MCF 10A (cell line): ENCODE measurements around the gene ST6GALNAC4. TPM values are rescaled to one million over a fixed set of nuclear protein-coding genes. Genes with fewer than 3 reads are reported as not detected.

Experiments used
- BruUV-seq: library from RNA; stranded (reverse); fragments of 400-500 nt; replicated peaks from 2 replicates; lab custom pipeline; 2021; lab: Mats Ljungman, UMichigan
- CTCF ChIA-PET: fragments of 300-600 bp; sonication (Branson Sonifier 250); formaldehyde crosslinking; extraction: SDS; loops from one replicate; lab custom pipeline; 2021; ENCODE audit warnings: antibody characterized with exemption, inconsistent platforms; lab: Yijun Ruan, JAX
- POLR2A ChIA-PET: fragments of 300-600, 350-650 bp; sonication (Branson Sonifier 250); formaldehyde crosslinking; extraction: SDS; loops from one replicate; lab custom pipeline; 2020; ENCODE audit warnings: antibody characterized with exemption, inconsistent platforms; lab: Yijun Ruan, JAX
- DNase-seq: peaks from one replicate; pipeline ENCODE4 v3.0.0-alpha.2; 2018; ENCODE audit not compliant: unreplicated experiment
- H3K27ac Mint-ChIP-seq: one replicate; pipeline ENCODE4 v1.8.0; 2022; ENCODE audit warnings: mild to moderate bottlenecking, low read depth, mixed read lengths; ENCODE audit not compliant: unreplicated experiment
- H3K27me3 Mint-ChIP-seq: one replicate; pipeline ENCODE4 v1.8.0; 2022; ENCODE audit warnings: mixed read lengths; ENCODE audit not compliant: insufficient read depth, unreplicated experiment
- H3K36me3 Mint-ChIP-seq: one replicate; pipeline ENCODE4 v1.8.0; 2022; ENCODE audit warnings: mild to moderate bottlenecking, moderate library complexity, mixed read lengths; ENCODE audit not compliant: insufficient read depth, unreplicated experiment
- H3K4me1 Mint-ChIP-seq: one replicate; pipeline ENCODE4 v1.8.0; 2022; ENCODE audit warnings: mixed read lengths; ENCODE audit not compliant: insufficient read depth, unreplicated experiment
- H3K4me3 Mint-ChIP-seq: one replicate; pipeline ENCODE4 v1.8.0; 2022; ENCODE audit warnings: mild to moderate bottlenecking, moderate library complexity, mixed read lengths; ENCODE audit not compliant: unreplicated experiment
- H3K9me3 Mint-ChIP-seq: one replicate; pipeline ENCODE4 v1.8.0; 2022; ENCODE audit warnings: mixed read lengths; ENCODE audit not compliant: unreplicated experiment
- intact Hi-C: fragments of 100-400 bp; cut with micrococcal nuclease; formaldehyde crosslinking; loops from 2 replicates; pipeline ENCODE4 v1.14.1; 2022
- total RNA-seq: library from RNA; stranded (reverse); gene quantifications from 2 replicates; pipeline ENCODE4 v1.2.3, GENCODE V29; 2022
- TF ChIP-seq, protein P1 (sequence below): fragments of 200-600 bp; IDR thresholded peaks from one replicate; pipeline ENCODE4 v1.8.0; 2022; ENCODE audit warnings: antibody characterized with exemption, mild to moderate bottlenecking; ENCODE audit not compliant: unreplicated experiment

The ST6GALNAC4 gene
- total RNA-seq, 1 experiment from 2014 or later: 39.5 TPM

GRCh38 chr9:127946728-127947127 is 29.9 kb upstream of the ST6GALNAC4 start:
- intact Hi-C loops: no loop called here
- Mint-ChIP-seq H3K27me3 (no peaks in the 10 kb centered on the region), H3K4me3 (no peak overlapping the region), H3K9me3 (no peaks in the 10 kb centered on the region), H3K36me3 (peaks cover 7% of the 10 kb centered on the region), H3K27ac (no peak overlapping the region), H3K4me1 (peaks cover 11% of the 10 kb centered on the region)
- ChIA-PET CTCF (interaction anchor here (0.6 to 2.2 kb wide), 3 partner anchors 25 to 131 kb away, joined by 3 to 10 read pairs (median 4); no protein-coding TSS in a partner anchor), POLR2A (interaction anchor here (0.5 kb wide), 1 partner anchor 135 kb away, joined by 3 read pairs; no protein-coding TSS in a partner anchor)
- no peak for DNase-seq
- no TSS peak for BruUV-seq
- TF ChIP-seq, protein P1, sequence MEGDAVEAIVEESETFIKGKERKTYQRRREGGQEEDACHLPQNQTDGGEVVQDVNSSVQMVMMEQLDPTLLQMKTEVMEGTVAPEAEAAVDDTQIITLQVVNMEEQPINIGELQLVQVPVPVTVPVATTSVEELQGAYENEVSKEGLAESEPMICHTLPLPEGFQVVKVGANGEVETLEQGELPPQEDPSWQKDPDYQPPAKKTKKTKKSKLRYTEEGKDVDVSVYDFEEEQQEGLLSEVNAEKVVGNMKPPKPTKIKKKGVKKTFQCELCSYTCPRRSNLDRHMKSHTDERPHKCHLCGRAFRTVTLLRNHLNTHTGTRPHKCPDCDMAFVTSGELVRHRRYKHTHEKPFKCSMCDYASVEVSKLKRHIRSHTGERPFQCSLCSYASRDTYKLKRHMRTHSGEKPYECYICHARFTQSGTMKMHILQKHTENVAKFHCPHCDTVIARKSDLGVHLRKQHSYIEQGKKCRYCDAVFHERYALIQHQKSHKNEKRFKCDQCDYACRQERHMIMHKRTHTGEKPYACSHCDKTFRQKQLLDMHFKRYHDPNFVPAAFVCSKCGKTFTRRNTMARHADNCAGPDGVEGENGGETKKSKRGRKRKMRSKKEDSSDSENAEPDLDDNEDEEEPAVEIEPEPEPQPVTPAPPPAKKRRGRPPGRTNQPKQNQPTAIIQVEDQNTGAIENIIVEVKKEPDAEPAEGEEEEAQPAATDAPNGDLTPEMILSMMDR: no peak

- POLR2A ChIA-PET: no interaction called here
- intact Hi-C loops: no loop called here
These were observed 29.1 kb upstream of the ST6GALNAC4 start for GRCh38 chr9:127945942-127946341.

GRCh38 chr9:127945338-127945737 is 28.5 kb upstream of the ST6GALNAC4 start:
- Mint-ChIP-seq H3K27ac (no peak overlapping the region), H3K27me3 (no peaks in the 10 kb centered on the region), H3K9me3 (no peaks in the 10 kb centered on the region), H3K36me3 (peaks cover 7% of the 10 kb centered on the region), H3K4me3 (no peak overlapping the region), H3K4me1 (peaks cover 11% of the 10 kb centered on the region)
- no peak for DNase-seq
- TF ChIP-seq, protein P1: no peak
- intact Hi-C loops: no loop called here
- ChIA-PET CTCF (interaction anchor here (0.6 to 10.2 kb wide), 4 partner anchors 9 to 135 kb away, joined by 4 to 172 read pairs (median 54); no protein-coding TSS in a partner anchor), POLR2A (no interaction called here)
- no TSS peak for BruUV-seq

More at GRCh38 chr9:127945942-127946341, 29.1 kb upstream of the ST6GALNAC4 start:
- Mint-ChIP-seq H3K9me3 (no peaks in the 10 kb centered on the region), H3K27ac (no peak overlapping the region), H3K27me3 (no peaks in the 10 kb centered on the region), H3K36me3 (peaks cover 7% of the 10 kb centered on the region), H3K4me3 (no peak overlapping the region), H3K4me1 (peaks cover 11% of the 10 kb centered on the region)
- TF ChIP-seq, protein P1: no peak
- BruUV-seq: no TSS peak
- CTCF ChIA-PET: interaction anchor here (0.6 to 10.2 kb wide), 2 partner anchors 89 to 135 kb away, joined by 4 to 172 read pairs; no protein-coding TSS in a partner anchor
- no peak for DNase-seq

- no TSS peak for BruUV-seq
- Mint-ChIP-seq H3K9me3 (no peaks in the 10 kb centered on the region), H3K4me3 (no peak overlapping the region), H3K4me1 (peaks cover 11% of the 10 kb centered on the region), H3K27me3 (no peaks in the 10 kb centered on the region), H3K36me3 (peaks cover 7% of the 10 kb centered on the region), H3K27ac (no peak overlapping the region)
- ChIA-PET CTCF (interaction anchor here (0.7 to 10.2 kb wide), 17 partner anchors 10 to 180 kb away, joined by 3 to 172 read pairs (median 8); no protein-coding TSS in a partner anchor), POLR2A (interaction anchor here (0.6 to 4.0 kb wide), 5 partner anchors 9 to 123 kb away, joined by 3 to 19 read pairs (median 5); partner anchors contain the start of gene NAIF1)
- DNase-seq: no peak
- intact Hi-C loops: no loop called here
- TF ChIP-seq, protein P1: no peak
These were observed 27.9 kb upstream of the ST6GALNAC4 start for GRCh38 chr9:127944586-127945218.
